Spleen (tissue), 11 donors: Measurements from ENCODE around the gene ANXA8L1. TPM values are rescaled to one million over a fixed set of nuclear protein-coding genes. Genes with fewer than 3 reads are reported as not detected.
"Not testable (repeated sequence)": the region's sequence is repeated elsewhere in the genome, so short reads cannot be mapped to it uniquely, and the experiment has no call there.

Source experiments
- DNase-seq: peaks from one replicate; pipeline ENCODE4 v3.0.0-alpha.2; 2020
- H3K27ac ChIP-seq, 8 donors: fragments of 200-600 bp; sonication (generic) in 7 of 8; 1 replicate in 4 of 8; 2 replicates in 4 of 8; pipeline versions ENCODE4 v1.5.0 to v1.8.0; 2016 to 2021; ENCODE audit warnings: inconsistent platforms in 4 of 8, mild to moderate bottlenecking in 4 of 8, moderate library complexity in 1 of 8
- H3K27me3 ChIP-seq, 7 donors: fragments of 200-600 bp; sonication (generic) in 6 of 7; replicated peaks in 1 of 7; 1 replicate in 4 of 7; 2 replicates in 3 of 7; pipeline versions ENCODE4 v1.5.0 to v1.8.0; 2016 to 2021; ENCODE audit warnings: inconsistent platforms in 3 of 7, mild to moderate bottlenecking in 1 of 7
- H3K36me3 ChIP-seq, 6 donors: fragments of 200-600 bp; sonication (generic) in 5 of 6; 1 replicate in 4 of 6; 2 replicates in 2 of 6; pipeline versions ENCODE4 v1.5.0 to v1.8.0; 2016 to 2021; ENCODE audit warnings: inconsistent platforms in 2 of 6
- H3K4me1 ChIP-seq, 6 donors: fragments of 200-600 bp; sonication (generic) in 5 of 6; 1 replicate in 3 of 6; 2 replicates in 3 of 6; pipeline versions ENCODE4 v1.5.0 to v1.8.0; 2016 to 2021; ENCODE audit warnings: inconsistent platforms in 3 of 6
- H3K4me3 ChIP-seq, 8 donors: fragments of 200-600 bp; sonication (generic) in 7 of 8; 1 replicate in 4 of 8; 2 replicates in 4 of 8; pipeline versions ENCODE4 v1.5.0 to v1.8.0; 2016 to 2021; ENCODE audit warnings: inconsistent platforms in 4 of 8, mild to moderate bottlenecking in 4 of 8, moderate library complexity in 2 of 8
- H3K9me3 ChIP-seq, 8 donors: fragments of 200-600 bp; sonication (generic) in 7 of 8; 1 replicate in 4 of 8; 2 replicates in 4 of 8; pipeline versions ENCODE4 v1.5.0 to v1.8.0; 2016 to 2021; ENCODE audit warnings: inconsistent platforms in 4 of 8
- WGBS, 5 donors: extraction: QIAGEN DNeasy Blood & Tissue Kit in 3 of 5; methylation state at CpG; one replicate each; pipeline versions ENCODE4 v1.1.5 to v1.1.7; 2013 to 2018; 5-methylcytosine and 5-hydroxymethylcytosine counted together
- intact Hi-C: fragments of 100-400 bp; cut with DNase I; formaldehyde crosslinking; loops from one replicate; pipeline ENCODE4 v1.15.0; 2023; ENCODE audit warnings: low total_unique reads
- polyA plus RNA-seq, 3 donors: library from polyadenylated mRNA; stranded (reverse); fragments of 200-250 nt; gene quantifications; one replicate each; pipeline ENCODE4 v1.2.1, GENCODE V29; 2013
- total RNA-seq, 7 donors: library from RNA; depleted of rRNA in 3 of 7; stranded (reverse); fragments of >200 nt in 3 of 7; fragmentation: NEBNext Ultra II Directional in 4 of 7; extraction: Animal tissue kit (Norgen Biotek cat#: 25700) in 4 of 7; gene quantifications; one replicate each; pipeline versions ENCODE4 v1.1.0 to v1.2.1, GENCODE V29; 2016 to 2021
- TF ChIP-seq, protein P1 (sequence below), 11 experiments: fragments of 200-600 bp in 7 of 11; fragments of 450-650 bp in 4 of 11; sonication (generic) in 4 of 11; IDR thresholded peaks in 8 of 11; conservative IDR thresholded peaks in 3 of 11; 1 replicate in 7 of 11; 2 replicates in 4 of 11; pipeline versions ENCODE4 v1.4.0 to v1.8.0; 2016 to 2021; ENCODE audit warnings: antibody characterized with exemption in 11 of 11, inconsistent platforms in 4 of 11, mild to moderate bottlenecking in 1 of 11
- donor health status: healthy with polysubstance abuse.
- donor health status: DM: no; HTN: no; CAD: no; lungs with moderate emphysema.
- donor health status: DM: no; HTN: no; CAD: no.
- donor health status: Bipolar disorder and iron deficiency.
- donor health status: healthy.
- donor health status: DM: no; HTN: no; CAD: no.
- donor health status: DM: yes; HTN: yes; CAD: no.

The ANXA8L1 gene
- total and polyA plus RNA-seq, 10 donors, result 0.04 to 0.47 (median 0.31) TPM; not detected in 6

- Histone ChIP-seq H3K27ac (peak overlapping the region in 2 of 8 donors; percentile 40 to 45), H3K4me3 (peak overlapping the region in 3 of 8 donors; percentile 8 to 39 (median 25))
- H3K9me3 ChIP-seq, H3K4me1 ChIP-seq, H3K36me3 ChIP-seq, intact Hi-C loops, H3K27me3 ChIP-seq: not testable (repeated sequence)
- peak; percentile 72 for DNase-seq
- WGBS, 5 donors, result 42 to 75% (median 61%) methylated on average over 4 to 10 of the region's 14 CpGs; no CpG with 5 or more reads in 1 of the 5 donors
- TF ChIP-seq, protein P1, sequence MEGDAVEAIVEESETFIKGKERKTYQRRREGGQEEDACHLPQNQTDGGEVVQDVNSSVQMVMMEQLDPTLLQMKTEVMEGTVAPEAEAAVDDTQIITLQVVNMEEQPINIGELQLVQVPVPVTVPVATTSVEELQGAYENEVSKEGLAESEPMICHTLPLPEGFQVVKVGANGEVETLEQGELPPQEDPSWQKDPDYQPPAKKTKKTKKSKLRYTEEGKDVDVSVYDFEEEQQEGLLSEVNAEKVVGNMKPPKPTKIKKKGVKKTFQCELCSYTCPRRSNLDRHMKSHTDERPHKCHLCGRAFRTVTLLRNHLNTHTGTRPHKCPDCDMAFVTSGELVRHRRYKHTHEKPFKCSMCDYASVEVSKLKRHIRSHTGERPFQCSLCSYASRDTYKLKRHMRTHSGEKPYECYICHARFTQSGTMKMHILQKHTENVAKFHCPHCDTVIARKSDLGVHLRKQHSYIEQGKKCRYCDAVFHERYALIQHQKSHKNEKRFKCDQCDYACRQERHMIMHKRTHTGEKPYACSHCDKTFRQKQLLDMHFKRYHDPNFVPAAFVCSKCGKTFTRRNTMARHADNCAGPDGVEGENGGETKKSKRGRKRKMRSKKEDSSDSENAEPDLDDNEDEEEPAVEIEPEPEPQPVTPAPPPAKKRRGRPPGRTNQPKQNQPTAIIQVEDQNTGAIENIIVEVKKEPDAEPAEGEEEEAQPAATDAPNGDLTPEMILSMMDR (IDR thresholded peaks at IDR 0.05 in 8 of 11, conservative IDR thresholded peaks at IDR 0.05 in 3 of 11), result peak in 1 of 11 experiments; percentile 14
Measured at GRCh38 chr10:46397767-46398166, 22.2 kb downstream of the ANXA8L1 start.

- TF ChIP-seq, protein P1 (IDR thresholded peaks at IDR 0.05 in 8 of 11, conservative IDR thresholded peaks at IDR 0.05 in 3 of 11), result peak in 2 of 11 experiments; percentile 16 to 21
- WGBS, 5 donors, result 4 to 20% (median 7%) methylated on average over 6 to 11 of the region's 35 CpGs
- H3K27me3 ChIP-seq, intact Hi-C loops, H3K9me3 ChIP-seq, H3K36me3 ChIP-seq, H3K4me1 ChIP-seq, DNase-seq: not testable (repeated sequence)
- Histone ChIP-seq H3K27ac (peak overlapping the region in 3 of 8 donors; percentile 18 to 30 (median 22)), H3K4me3 (peak overlapping the region in 6 of 8 donors; percentile 2 to 61 (median 21))
Measured at GRCh38 chr10:46398212-46398886, 22.8 kb downstream of the ANXA8L1 start.

DNA sequence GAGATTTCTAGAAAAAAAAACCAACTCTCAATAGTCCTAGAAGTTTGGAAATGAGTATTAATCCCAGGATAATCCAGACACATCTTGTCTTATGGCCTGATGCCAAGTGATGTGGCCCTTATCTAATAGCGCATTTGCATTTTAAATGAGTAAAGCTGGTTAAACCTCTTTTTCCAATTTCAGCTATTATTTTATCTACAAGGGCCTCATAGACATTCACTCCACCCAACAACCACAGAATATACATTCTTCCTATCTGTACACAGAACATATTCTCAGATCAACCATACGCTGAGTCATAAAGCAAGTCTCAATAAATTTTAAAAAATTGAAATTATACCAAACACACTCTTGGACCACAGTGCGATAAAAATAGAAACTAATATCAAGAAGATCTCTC is 34.0 kb downstream of the ANXA8L1 start:
- intact Hi-C loops, result not testable (repeated sequence)
- 88 to 97% (median 92%) methylated on average over 3 of the region's 3 CpGs for WGBS, 5 donors

DNA sequence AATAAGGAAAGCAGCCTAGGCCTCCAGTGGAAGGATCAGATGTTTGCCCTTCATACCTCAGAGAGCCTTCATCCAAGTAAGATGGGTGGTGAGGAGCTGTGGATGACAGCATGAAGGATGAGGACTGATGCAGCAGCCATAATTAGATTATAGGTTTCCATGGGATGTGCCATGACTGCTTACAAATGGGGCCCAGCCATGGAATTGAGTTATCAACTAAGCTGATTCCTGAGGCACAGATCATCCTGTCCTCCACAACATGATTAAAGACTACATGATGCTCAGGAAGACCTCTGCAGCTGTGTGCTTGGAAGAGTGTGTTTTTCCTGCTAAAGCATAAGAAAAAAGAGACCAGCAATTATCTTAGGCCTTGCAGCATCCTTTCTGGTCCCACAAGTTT is 35.5 kb downstream of the ANXA8L1 start:
- H3K4me3 ChIP-seq, H3K4me1 ChIP-seq, H3K36me3 ChIP-seq, H3K27ac ChIP-seq, DNase-seq, H3K27me3 ChIP-seq, intact Hi-C loops: not testable (repeated sequence)
- H3K9me3 ChIP-seq, result peaks cover 0 to 14% (median 7%) of the 10 kb centered on the region in 8 donors

More for the DNA sequence above, 34.0 kb downstream of the ANXA8L1 start:
- H3K4me3 ChIP-seq, H3K4me1 ChIP-seq, H3K27me3 ChIP-seq, H3K27ac ChIP-seq, DNase-seq, H3K36me3 ChIP-seq: not testable (repeated sequence)
- peaks cover 0 to 14% (median 7%) of the 10 kb centered on the region in 8 donors for H3K9me3 ChIP-seq

- DNase-seq, H3K27me3 ChIP-seq, intact Hi-C loops, H3K4me1 ChIP-seq, H3K36me3 ChIP-seq, H3K9me3 ChIP-seq, H3K27ac ChIP-seq, H3K4me3 ChIP-seq: not testable (repeated sequence)
- WGBS, 5 donors, result no CpG with 5 or more reads among the region's 5 CpGs
Measured at GRCh38 chr10:46412665-46413064, 37.1 kb downstream of the ANXA8L1 start.

GRCh38 chr10:46415291-46415690 is 39.7 kb downstream of the ANXA8L1 start:
- WGBS, 5 donors, result 76 to 85% (median 80%) methylated on average over 3 to 6 of the region's 6 CpGs
- intact Hi-C loops, result not testable (repeated sequence)

GRCh38 chr10:46418283-46418682 is 42.7 kb downstream of the ANXA8L1 start:
- H3K4me1 ChIP-seq, H3K36me3 ChIP-seq, DNase-seq, H3K27me3 ChIP-seq, intact Hi-C loops, H3K27ac ChIP-seq, H3K9me3 ChIP-seq, H3K4me3 ChIP-seq: not testable (repeated sequence)
- 58 to 92% (median 63%) methylated on average over 2 to 5 of the region's 7 CpGs for WGBS, 5 donors

More at GRCh38 chr10:46415291-46415690, 39.7 kb downstream of the ANXA8L1 start:
- DNase-seq, H3K9me3 ChIP-seq, H3K4me1 ChIP-seq, H3K27me3 ChIP-seq, H3K36me3 ChIP-seq, H3K27ac ChIP-seq, H3K4me3 ChIP-seq: not testable (repeated sequence)

- H3K4me1 ChIP-seq, H3K4me3 ChIP-seq, H3K27me3 ChIP-seq, H3K36me3 ChIP-seq, intact Hi-C loops, DNase-seq, H3K9me3 ChIP-seq, H3K27ac ChIP-seq: not testable (repeated sequence)
- WGBS, 5 donors, result 54 to 66% (median 63%) methylated on average over 4 of the region's 13 CpGs
Measured at GRCh38 chr10:46419570-46420379, 44.2 kb downstream of the ANXA8L1 start.

DNA sequence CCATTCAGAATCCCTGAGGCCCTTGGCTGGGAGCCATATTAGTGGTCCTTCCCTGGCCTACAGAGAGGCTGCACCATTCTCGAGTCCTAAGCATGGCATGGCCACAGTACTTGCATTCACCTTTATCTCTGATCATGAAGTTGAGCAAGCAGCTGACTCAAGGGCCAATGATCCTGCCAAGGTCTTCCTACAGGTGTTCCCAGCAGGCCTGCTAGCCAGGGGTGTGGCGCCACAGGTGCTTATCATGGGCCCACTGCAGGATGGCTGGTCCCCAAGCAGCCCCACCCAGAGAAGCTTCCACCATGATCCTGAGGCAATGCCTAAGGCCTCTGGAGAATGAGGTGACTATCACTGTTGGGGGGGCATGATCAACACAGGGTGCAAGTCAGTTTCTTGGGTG is 48.0 kb downstream of the ANXA8L1 start:
- DNase-seq, H3K9me3 ChIP-seq, H3K27me3 ChIP-seq, H3K27ac ChIP-seq, intact Hi-C loops, H3K4me3 ChIP-seq, H3K4me1 ChIP-seq, H3K36me3 ChIP-seq: not testable (repeated sequence)
- no CpG with 5 or more reads among the region's 2 CpGs for WGBS, 5 donors
